ENCODE data around the gene PELI2. TPM values are rescaled to one million over a fixed set of nuclear protein-coding genes. Genes with fewer than 3 reads are reported as not detected.

Gene PELI2
- total and polyA plus RNA-seq, 2 donors (not counting 1 experiment from before 2014, with no cell fraction given) = 15.5 to 29.2 TPM

- Histone ChIP-seq H2AFZ (ENCODE audit: low read length) (no peak overlapping the region), H3K27me3 (ENCODE audit: control insufficient read depth, insufficient read depth, low read length) (no peaks in the 10 kb centered on the region), H3K4me2 (ENCODE audit: extremely low read depth, insufficient read depth, low read length) (no peak overlapping the region)
Observed at GRCh38 chr14:56289155-56289554, 170.9 kb downstream of the PELI2 start.

GRCh38 chr14:56290195-56290594 is 172.0 kb downstream of the PELI2 start:
- Histone ChIP-seq H2AFZ (ENCODE audit: low read length) (no peak overlapping the region), H3K36me3 (ENCODE audit: control insufficient read depth, insufficient read depth, low read length) (no peaks in the 10 kb centered on the region)

More at GRCh38 chr14:56289155-56289554, 170.9 kb downstream of the PELI2 start:
- Histone ChIP-seq H3K79me2 (ENCODE audit: control insufficient read depth, insufficient read depth, low read length) (no peaks in the 10 kb centered on the region), H3K9me3 (ENCODE audit: control insufficient read depth, insufficient read depth, low read depth, low read length) (no peaks in the 10 kb centered on the region), H3K27ac (ENCODE audit: insufficient read depth, low read length) (no peak overlapping the region), H3K36me3 (ENCODE audit: control insufficient read depth, insufficient read depth, low read length) (no peaks in the 10 kb centered on the region), H3K9ac (ENCODE audit: insufficient read depth, low read length) (no peak overlapping the region), H4K20me1 (ENCODE audit: control insufficient read depth, extremely low read depth, insufficient read depth, low read length) (no peaks in the 10 kb centered on the region), H3K4me1 (ENCODE audit: control insufficient read depth, extremely low read depth, insufficient read depth, low read length) (no peaks in the 10 kb centered on the region), H3K4me3 (replicated peaks in 1 of 4; ENCODE audit: control extremely low read depth in 1 of 4, insufficient read depth in 1 of 4, low read depth in 3 of 4, low read length in 4 of 4) (no peak overlapping the region)
- TF ChIP-seq CTCF (conservative IDR thresholded peaks at IDR 0.05 in 1 of 2, IDR thresholded peaks at IDR 0.05 in 1 of 2; ENCODE audit: low read depth in 1 of 2, low read length in 2 of 2) = no peak
- no peak for TF ChIP-seq EZH2 (IDR thresholded peaks at IDR 0.05; ENCODE audit: low read length, missing control alignments)
- DNase-seq (ENCODE audit: low read depth in 2 of 2) = no peak

DNA sequence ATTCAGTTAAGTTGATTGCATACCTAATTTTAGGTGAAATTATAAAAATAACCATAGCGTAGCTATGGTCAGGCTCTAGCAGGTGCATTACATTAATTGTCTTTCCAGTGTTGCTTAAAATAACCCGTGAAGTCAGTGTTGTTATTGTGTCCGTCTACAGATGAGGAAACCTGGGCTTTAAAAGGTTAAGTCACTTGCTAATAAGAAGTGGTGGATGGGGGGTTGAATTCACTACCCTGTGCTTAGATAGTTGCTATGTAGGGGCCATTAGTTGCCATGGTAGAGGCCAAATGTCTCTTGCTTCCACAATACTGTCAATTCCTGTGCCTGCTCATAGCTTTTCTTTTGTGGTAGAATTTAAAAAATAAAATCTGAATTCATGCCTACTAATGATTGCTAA is 174.8 kb downstream of the PELI2 start:
- TF ChIP-seq CTCF (conservative IDR thresholded peaks at IDR 0.05 in 1 of 2, IDR thresholded peaks at IDR 0.05 in 1 of 2; ENCODE audit: low read depth in 1 of 2, low read length in 2 of 2) (no peak), EZH2 (IDR thresholded peaks at IDR 0.05; ENCODE audit: low read length, missing control alignments) (no peak)
- no peaks in the 10 kb centered on the region for H3K4me1 ChIP-seq (ENCODE audit: control insufficient read depth, extremely low read depth, insufficient read depth, low read length)
- no peaks in the 10 kb centered on the region for H3K79me2 ChIP-seq (ENCODE audit: control insufficient read depth, insufficient read depth, low read length)
- no peak overlapping the region for H3K9ac ChIP-seq (ENCODE audit: insufficient read depth, low read length)
- no peak overlapping the region for H3K4me3 ChIP-seq (replicated peaks in 1 of 4; ENCODE audit: control extremely low read depth in 1 of 4, insufficient read depth in 1 of 4, low read depth in 3 of 4, low read length in 4 of 4)
- no peak overlapping the region for H3K4me2 ChIP-seq (ENCODE audit: extremely low read depth, insufficient read depth, low read length)
- no peaks in the 10 kb centered on the region for H3K27me3 ChIP-seq (ENCODE audit: control insufficient read depth, insufficient read depth, low read length)
- no peaks in the 10 kb centered on the region for H3K36me3 ChIP-seq (ENCODE audit: control insufficient read depth, insufficient read depth, low read length)
- no peak for DNase-seq (ENCODE audit: low read depth in 2 of 2)
- no peaks in the 10 kb centered on the region for H4K20me1 ChIP-seq (ENCODE audit: control insufficient read depth, extremely low read depth, insufficient read depth, low read length)
- H3K9me3 ChIP-seq (ENCODE audit: control insufficient read depth, insufficient read depth, low read depth, low read length) = no peaks in the 10 kb centered on the region
- no peak overlapping the region for H3K27ac ChIP-seq (ENCODE audit: insufficient read depth, low read length)
- no peak overlapping the region for H2AFZ ChIP-seq (ENCODE audit: low read length)

More at GRCh38 chr14:56290195-56290594, 172.0 kb downstream of the PELI2 start:
- Histone ChIP-seq H3K27ac (ENCODE audit: insufficient read depth, low read length) (no peak overlapping the region), H4K20me1 (ENCODE audit: control insufficient read depth, extremely low read depth, insufficient read depth, low read length) (no peaks in the 10 kb centered on the region), H3K79me2 (ENCODE audit: control insufficient read depth, insufficient read depth, low read length) (no peaks in the 10 kb centered on the region), H3K27me3 (ENCODE audit: control insufficient read depth, insufficient read depth, low read length) (no peaks in the 10 kb centered on the region), H3K4me1 (ENCODE audit: control insufficient read depth, extremely low read depth, insufficient read depth, low read length) (no peaks in the 10 kb centered on the region), H3K9ac (ENCODE audit: insufficient read depth, low read length) (no peak overlapping the region), H3K4me2 (ENCODE audit: extremely low read depth, insufficient read depth, low read length) (no peak overlapping the region), H3K9me3 (ENCODE audit: control insufficient read depth, insufficient read depth, low read depth, low read length) (no peaks in the 10 kb centered on the region), H3K4me3 (replicated peaks in 1 of 4; ENCODE audit: control extremely low read depth in 1 of 4, insufficient read depth in 1 of 4, low read depth in 3 of 4, low read length in 4 of 4) (no peak overlapping the region)
- DNase-seq (ENCODE audit: low read depth in 2 of 2) = no peak
- TF ChIP-seq EZH2 (IDR thresholded peaks at IDR 0.05; ENCODE audit: low read length, missing control alignments) (no peak), CTCF (conservative IDR thresholded peaks at IDR 0.05 in 1 of 2, IDR thresholded peaks at IDR 0.05 in 1 of 2; ENCODE audit: low read depth in 1 of 2, low read length in 2 of 2) (no peak)
